HG03103 (cell line): ENCODE data around the gene MAPK8IP2.
A peak's percentile ranks its signal among the peaks of the same experiment; 100 is the strongest.

Experiments
- ATAC-seq: cut with Tn5 transposase; IDR thresholded peaks from one replicate; pipeline ENCODE4 v1.9.1; 2021; ENCODE audit warnings: low read depth; ENCODE audit not compliant: unreplicated experiment

Gene MAPK8IP2

DNA sequence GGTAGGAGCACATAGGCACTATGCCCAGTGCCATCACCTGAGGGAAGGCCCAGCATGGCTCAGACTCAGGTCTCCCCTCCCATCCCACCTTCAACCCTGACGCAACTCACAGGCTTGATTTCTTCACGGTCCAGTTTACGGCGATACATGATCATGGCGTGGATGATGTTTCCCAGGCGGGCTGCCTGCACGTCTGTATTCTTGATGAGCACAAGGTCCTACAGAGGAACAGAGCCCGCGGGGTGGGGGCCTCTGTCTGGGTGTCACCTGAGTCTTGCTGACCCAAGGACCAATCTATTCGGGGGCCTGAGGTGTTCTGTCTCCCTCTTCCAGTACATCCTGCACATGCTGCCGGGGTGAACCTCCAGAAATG lies 26.2 kb upstream of the MAPK8IP2 start:
- no peak for ATAC-seq

DNA sequence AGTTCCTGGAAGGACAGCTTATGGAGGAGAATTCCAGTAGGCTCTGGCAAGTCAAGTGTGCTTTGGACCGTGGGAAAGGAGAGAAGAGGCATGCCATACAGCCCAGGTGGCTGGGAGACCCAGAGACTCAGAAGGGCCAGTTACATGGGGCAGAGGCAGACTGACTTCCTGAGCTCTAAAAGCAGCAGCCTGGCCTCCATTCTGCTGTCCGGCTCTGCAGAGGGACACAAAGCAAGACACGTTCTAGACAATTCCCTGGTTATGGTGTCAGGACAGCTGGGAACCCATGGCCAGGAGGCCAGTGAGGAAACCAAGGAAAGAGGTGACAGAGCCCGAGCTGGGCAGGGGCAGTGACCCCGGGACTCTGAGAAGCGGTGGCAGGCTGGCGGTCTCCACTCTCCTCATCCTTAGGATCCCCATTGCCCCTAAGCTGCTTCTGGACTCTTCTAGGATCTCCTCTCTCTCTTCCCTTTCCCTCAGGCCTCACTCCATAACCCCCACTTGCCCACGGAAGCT lies 25.1 kb upstream of the MAPK8IP2 start:
- ATAC-seq: no peak

GRCh38 chr22:50576070-50576469 lies 24.5 kb upstream of the MAPK8IP2 start:
- no peak for ATAC-seq

GRCh38 chr22:50576806-50577696 lies 23.5 kb upstream of the MAPK8IP2 start:
- ATAC-seq: no peak

- no peak for ATAC-seq
Observed at GRCh38 chr22:50577697-50577986, 23.0 kb upstream of the MAPK8IP2 start.

DNA sequence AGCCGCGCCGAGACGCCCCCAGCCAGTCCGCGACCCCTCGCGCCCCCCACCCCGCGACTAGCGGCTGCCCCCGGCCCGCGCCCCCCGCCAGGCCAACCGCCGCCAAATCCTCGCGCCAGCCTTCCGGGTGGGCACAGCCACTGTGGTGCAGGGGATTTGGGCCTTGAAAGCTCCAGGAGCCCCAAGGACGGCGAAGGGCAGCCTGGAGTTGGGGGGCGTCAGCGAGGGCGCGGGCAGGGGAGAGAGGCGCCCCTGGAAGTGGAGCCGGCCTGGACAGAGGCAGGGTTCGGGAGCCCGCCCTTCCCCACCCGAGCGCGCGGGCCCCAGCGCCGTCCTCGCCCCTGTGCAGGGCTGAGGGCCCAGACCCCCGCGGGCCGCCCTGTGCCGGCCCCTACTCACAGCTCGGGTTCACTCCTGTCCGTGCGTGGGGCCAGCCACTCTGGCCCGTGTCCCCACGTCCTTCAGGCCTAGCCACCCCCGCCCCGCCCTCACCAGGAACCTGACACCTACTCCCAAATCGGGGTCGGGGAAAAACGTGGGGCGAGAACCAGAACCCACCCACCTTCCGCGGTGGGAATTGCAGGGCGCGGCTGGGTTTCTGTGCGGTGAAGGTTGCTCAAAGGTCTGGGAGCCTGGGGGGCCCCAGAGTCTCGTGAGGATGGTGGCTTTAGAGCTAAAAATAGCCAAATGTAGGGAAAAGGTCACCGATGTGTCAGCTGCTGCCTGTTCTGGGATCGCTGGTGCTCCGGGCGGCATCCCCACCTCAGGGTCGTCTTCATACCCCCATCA lies 22.4 kb upstream of the MAPK8IP2 start, which contains the start of gene CPT1B:
Gene CPT1B, minus strand, starts transcription at position 441 of the 789 bp plus-strand sequence. CDS start 512 bp downstream, outside the sequence.
- no peak for ATAC-seq

DNA sequence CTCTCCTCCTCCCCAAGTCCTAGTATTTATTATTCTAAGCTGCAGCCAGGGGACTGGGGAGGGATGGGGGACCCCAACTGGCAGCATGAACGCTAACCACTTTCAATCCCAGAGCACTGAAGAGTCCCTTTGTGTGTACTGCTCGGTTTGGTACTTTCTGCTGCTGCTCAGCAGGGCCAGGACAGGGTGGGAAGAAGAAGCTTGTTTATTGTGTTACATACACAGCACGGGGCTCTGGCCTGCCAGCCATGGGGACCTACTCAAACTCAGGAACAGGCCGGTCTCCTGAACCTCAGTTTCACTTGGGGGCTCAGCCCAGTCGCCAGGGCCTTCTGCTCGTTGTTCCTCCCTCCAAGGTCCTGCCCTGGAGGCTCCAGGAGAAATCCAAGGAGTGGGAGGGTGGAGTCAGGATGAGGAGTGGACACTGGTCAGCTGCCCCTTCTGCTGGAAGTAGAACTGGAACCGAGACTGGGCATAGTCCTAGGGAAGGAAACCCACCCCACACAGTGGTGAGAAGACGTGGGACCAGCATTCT lies 21.8 kb upstream of the MAPK8IP2 start:
- no peak for ATAC-seq

GRCh38 chr22:50579752-50580151 lies 20.8 kb upstream of the MAPK8IP2 start:
- ATAC-seq: no peak

DNA sequence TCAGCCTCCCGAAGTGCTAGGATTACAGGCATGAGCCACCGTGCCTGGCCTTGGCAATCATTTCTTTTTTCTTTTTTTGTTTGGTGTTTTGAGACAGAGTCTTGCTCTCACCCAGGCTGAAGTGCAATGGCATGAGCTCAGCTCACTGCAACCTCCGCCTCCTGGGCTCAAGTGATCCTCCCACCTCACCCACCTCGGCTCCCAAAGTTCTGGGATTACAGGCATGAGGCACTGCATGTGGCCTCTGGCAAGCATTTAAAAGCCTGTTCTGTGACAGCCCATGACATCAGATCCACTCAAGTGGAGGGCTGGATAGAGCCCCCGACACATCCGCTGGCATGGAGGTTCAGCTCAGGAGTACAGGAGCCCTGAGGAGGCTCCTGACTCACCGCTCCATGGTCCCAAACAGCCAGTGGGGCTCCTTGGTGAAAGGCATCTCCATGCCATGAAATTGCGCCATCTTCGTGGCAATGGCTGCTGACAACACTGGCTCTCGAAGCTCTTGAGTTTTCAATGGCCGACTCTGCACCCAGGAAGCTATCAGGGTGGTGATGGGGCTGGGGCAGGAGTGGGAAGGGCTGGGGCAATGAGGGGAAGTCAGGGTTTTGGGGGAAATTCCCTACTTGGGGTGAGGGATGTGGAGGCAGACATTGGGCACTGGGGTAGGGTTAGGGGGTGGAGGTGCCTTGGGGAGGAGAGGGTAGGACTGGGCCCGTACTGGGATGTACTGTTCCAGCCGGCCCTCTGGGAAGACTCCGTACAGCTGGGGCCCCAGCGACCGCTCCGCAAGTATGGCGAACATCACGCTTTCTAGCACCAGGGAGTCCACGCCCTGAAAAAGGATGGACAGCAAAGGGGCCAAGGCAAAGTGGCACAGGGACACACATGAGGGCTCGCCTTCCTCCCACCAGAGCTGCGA lies 19.3 kb upstream of the MAPK8IP2 start:
- ATAC-seq: no peak

DNA sequence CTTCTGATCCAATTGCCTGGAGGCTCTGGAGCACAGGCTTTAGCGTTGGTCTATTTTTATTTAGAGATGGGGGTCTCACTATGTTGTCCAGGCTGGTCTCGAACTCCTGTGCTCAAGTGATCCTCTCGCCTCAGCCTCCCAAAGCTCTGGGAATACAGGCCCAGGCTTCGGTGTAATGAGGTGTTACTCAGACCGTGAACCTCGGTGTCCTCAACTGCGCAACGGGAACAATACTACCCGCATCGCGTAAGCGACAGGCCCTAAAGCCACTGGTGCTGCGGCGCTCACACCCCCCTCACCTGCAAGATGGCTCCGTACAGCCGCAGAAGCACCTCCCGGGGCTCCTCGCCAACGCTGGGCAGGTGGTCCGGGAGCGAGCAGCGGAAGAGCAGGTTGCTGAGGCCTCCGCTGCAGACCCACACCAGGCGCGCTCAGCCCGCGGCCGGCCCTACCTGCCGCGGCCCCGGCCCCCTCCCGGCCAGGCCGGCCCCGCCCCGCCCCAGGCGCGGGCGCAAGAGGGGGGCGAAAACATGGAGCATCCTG lies 18.6 kb upstream of the MAPK8IP2 start:
- ATAC-seq: peak; percentile 5

GRCh38 chr22:50582493-50583293 lies 17.9 kb upstream of the MAPK8IP2 start, which contains the start of gene CHKB:
Gene CHKB (minus strand): TSS chr22:50582849. CDS start chr22:50582781, 68 bp downstream.
- peak; percentile 95 for ATAC-seq

- no peak for ATAC-seq
Observed at GRCh38 chr22:50583294-50583861, 17.2 kb upstream of the MAPK8IP2 start.

DNA sequence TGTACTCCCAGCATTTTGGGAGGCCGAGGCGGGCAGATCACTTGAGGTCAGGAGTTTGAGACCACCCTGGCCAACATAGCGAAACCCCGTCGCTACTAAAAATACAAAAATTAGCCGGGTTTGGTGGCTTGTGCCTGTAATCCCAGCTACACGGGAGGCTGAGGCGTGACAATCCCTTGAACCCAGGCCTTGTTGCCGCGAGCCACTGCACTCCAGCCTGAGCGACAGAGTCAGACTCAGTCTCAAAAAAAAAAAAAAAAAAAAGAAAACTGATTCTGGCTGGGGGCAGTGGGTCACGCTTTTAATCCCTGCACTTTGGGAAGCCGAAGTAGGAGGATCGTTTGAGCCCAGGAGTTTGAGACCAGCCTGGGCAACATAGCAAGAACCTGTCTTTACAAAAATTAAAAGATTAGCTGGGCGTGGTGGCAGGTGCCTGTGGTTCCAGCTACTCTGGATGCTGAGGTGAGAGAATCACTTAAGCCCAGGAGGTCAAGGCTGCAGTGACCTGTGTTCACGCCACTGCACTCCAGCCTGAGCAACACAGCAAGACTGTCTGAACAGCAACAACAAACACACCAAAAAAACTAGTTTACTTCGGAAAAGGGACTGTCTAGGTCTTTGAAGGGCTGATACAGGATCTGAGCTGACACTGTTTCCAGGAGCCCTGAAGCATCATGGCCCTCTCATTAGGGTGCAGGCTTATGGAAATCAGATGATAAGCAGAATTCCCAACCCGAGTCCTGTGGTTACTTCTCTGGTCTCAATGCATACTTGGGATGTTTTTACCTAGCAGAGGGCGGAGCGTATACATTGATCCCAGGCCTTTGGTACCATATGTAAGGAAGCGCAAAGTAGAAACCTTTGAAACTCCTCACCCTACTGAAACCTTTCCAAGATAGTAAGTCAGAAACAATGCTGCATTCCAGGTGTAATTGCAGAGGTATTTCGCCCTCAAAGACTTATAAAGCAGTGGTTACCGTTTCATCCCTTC lies 16.2 kb upstream of the MAPK8IP2 start:
- ATAC-seq: no peak

DNA sequence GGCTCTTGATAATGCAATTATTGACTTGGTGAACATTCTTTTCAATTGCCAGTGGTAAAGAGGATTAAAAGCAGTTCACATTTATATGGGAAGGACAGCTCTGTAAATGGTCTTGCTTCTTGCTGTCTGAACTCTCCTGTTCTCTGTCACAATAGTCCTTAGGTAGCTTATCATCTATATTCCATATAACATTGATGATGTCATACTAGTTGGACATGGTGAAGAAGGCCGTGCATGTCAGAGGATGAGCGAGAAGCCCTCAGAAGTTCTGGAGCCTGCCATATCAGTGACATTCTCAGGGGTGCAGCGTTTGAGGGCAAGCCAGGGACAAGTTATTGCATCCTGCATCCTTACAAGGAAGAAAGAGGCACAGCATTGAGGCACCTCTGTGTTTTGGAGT lies 15.4 kb upstream of the MAPK8IP2 start:
- no peak for ATAC-seq

- no peak for ATAC-seq
Observed at GRCh38 chr22:50585781-50586180, 14.8 kb upstream of the MAPK8IP2 start.

- ATAC-seq: no peak
Observed at GRCh38 chr22:50586416-50586815, 14.2 kb upstream of the MAPK8IP2 start.

DNA sequence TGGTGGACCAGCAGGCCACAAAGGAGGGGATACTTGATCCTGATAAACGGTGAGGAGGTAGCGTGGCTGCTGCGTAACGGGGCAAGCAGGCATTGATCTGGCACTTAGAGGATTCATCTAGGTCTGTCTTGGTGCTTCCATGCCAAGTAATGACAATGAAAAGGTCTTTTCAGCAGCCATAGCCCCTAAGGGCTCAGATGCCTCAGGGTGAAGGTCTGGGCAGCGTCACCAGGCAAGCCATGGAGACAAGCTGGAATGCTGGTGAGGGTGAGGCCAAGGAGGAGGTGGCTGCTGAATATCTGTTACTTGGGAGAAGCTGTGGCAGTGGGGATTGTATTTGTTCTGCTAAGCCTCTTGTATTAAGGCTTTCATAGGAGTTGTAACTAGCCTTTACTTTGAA lies 13.2 kb upstream of the MAPK8IP2 start:
- ATAC-seq: no peak

GRCh38 chr22:50595189-50595588 lies 5.4 kb upstream of the MAPK8IP2 start:
- ATAC-seq: no peak
